ENCODE data around the gene BOD1L1. TPM values are rescaled to one million over a fixed set of nuclear protein-coding genes. Genes with fewer than 3 reads are reported as not detected.

BOD1L1 gene
- total RNA-seq, 2 experiments from 2014 or later = 28.4 to 31.2 TPM

DNA sequence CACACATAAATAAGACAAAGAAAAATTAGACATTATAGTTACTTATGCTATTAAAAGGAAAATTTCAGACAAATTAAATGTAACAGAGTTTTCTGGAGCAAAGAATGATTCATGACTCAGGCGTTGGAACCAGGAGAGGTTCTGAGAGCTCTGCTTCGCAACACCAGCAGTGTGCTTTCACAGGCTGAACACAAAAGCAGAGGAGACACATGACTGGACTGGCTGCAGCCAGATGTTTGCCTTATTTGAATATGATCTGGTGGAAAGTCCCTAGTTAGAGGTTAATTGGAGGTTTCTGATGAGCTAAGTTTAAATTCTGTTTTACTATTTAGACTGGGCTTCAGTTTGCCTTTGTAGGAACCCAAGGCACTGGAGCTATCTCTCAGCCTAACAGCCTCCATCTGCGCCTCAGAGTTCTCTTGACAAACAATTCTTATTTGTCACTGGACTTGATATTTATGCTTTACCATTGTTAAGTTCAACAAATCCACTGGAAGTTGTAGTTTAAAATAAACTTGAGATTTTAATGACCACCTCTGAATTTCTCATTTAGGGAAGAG, 16.2 kb downstream of the BOD1L1 start:
- ATAC-seq (no peak), DNase-seq (no peak)
- Mint-ChIP-seq H3K9me3 (ENCODE audit: low read depth) (no peaks in the 10 kb centered on the region), H3K27me3 (no peaks in the 10 kb centered on the region), H3K4me1 (peaks cover 21% of the 10 kb centered on the region), H3K36me3 (peaks cover 38% of the 10 kb centered on the region), H3K27ac (no peak overlapping the region), H3K4me3 (no peak overlapping the region)
- CTCF ChIA-PET = no interaction called here

GRCh38 chr4:13605330-13605729, 22.2 kb downstream of the BOD1L1 start:
- Mint-ChIP-seq H3K4me1 (peaks cover 13% of the 10 kb centered on the region), H3K36me3 (peaks cover 50% of the 10 kb centered on the region), H3K4me3 (no peak overlapping the region), H3K27ac (no peak overlapping the region), H3K27me3 (no peaks in the 10 kb centered on the region), H3K9me3 (ENCODE audit: low read depth) (no peaks in the 10 kb centered on the region)
- ATAC-seq (no peak), DNase-seq (no peak)
- CTCF ChIA-PET = interaction anchor here (0.9 kb wide), 1 partner anchor 49 kb away, joined by 3 read pairs; no protein-coding TSS in a partner anchor

DNA sequence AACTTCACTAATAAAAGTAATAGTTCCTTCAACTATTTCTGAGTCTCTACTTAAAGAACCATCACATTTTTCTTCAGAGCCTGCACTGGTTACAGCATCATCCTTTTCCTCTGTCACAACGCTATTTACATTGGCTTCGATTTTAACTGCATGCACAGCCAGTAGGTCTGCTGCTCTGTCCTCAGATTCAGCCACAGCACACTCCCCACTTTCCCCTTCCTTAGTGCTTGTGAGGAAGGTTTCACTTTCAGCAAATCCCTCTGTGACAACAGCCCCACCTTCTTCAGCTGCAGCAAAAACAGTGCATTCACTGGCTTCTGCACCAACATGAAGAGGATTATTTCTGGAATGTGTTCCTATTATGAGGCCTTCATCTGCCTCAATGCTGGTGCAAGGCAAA, 25.7 kb downstream of the BOD1L1 start:
- H3K36me3 Mint-ChIP-seq = peaks cover 52% of the 10 kb centered on the region
- no peak for ATAC-seq
- H3K9me3 Mint-ChIP-seq (ENCODE audit: low read depth) = no peaks in the 10 kb centered on the region
- no peak overlapping the region for H3K4me3 Mint-ChIP-seq
- H3K27ac Mint-ChIP-seq = no peak overlapping the region
- no peak for DNase-seq
- H3K27me3 Mint-ChIP-seq = no peaks in the 10 kb centered on the region
- CTCF ChIA-PET = no interaction called here
- H3K4me1 Mint-ChIP-seq = peaks cover 13% of the 10 kb centered on the region

DNA sequence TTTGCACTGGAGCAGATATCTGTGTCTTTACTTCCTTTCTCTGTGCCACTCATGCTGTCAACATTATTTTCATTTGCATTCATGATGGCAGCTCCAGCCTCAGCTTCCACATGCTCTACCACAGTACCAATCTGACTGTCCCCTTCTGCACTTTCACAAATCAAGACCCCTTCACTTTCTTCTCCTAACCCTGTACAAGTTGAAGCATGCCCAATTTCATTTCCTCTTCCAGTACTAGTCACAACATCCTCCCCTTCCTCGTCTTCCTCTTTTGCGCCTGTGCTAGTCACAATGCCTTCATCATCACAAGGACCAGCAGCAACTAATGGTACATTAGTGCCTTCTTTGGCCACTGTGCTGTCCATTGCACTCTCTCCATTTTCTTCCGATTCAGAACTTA, 26.5 kb downstream of the BOD1L1 start:
- H3K27ac Mint-ChIP-seq = no peak overlapping the region

DNA sequence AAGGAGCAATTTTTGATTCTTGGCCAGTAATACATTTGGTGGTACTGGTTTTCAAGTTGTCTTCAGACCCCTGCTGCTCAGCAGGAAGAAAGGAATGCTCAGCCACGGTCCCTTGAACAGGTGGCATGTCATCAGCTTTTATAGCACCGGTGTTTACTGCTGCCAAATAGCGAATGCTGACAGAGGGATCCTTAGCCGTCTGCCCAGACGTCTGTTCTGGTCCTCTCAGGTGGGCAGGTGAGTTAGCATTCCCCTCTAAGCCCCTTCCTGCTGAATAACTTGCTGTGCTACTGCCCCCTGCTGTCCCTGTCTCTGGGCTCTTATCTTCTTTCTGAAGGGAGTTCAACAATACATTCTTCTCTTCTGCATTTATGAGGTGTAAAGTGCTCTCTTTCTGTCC, 28.4 kb downstream of the BOD1L1 start:
- DNase-seq = no peak
- no peak overlapping the region for H3K4me3 Mint-ChIP-seq
- no peaks in the 10 kb centered on the region for H3K27me3 Mint-ChIP-seq
- H3K9me3 Mint-ChIP-seq (ENCODE audit: low read depth) = no peaks in the 10 kb centered on the region
- no peak overlapping the region for H3K27ac Mint-ChIP-seq
- peaks cover 52% of the 10 kb centered on the region for H3K36me3 Mint-ChIP-seq
- H3K4me1 Mint-ChIP-seq = peaks cover 13% of the 10 kb centered on the region
- no peak for ATAC-seq
- CTCF ChIA-PET = no interaction called here

More for the DNA sequence above, 26.5 kb downstream of the BOD1L1 start:
- no peak for ATAC-seq
- Mint-ChIP-seq H3K36me3 (peaks cover 56% of the 10 kb centered on the region), H3K9me3 (ENCODE audit: low read depth) (no peaks in the 10 kb centered on the region), H3K4me1 (peaks cover 13% of the 10 kb centered on the region), H3K27me3 (no peaks in the 10 kb centered on the region), H3K4me3 (no peak overlapping the region)
- CTCF ChIA-PET = no interaction called here
- no peak for DNase-seq

DNA sequence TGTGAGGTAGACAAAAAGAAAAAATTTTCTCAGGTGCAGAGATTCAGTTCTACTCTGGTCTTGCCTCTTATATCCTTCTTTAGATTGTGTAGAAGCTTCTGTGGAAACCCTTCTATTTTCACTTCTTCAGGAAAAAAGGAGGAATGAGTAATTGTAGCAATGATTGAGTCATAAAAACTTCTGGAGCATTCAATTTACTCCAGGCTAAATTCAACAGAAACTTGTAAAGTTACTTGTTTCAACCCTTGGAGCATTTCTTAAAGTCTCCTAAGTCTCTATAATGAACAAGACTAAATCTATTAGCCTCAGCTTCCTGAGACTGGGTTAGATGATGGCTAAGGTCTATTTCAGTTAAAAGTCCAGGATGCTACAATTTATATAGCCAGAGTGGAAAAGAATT, 29.9 kb downstream of the BOD1L1 start:
- peaks cover 42% of the 10 kb centered on the region for H3K36me3 Mint-ChIP-seq
- H3K27me3 Mint-ChIP-seq = no peaks in the 10 kb centered on the region
- DNase-seq = no peak
- H3K4me1 Mint-ChIP-seq = peaks cover 10% of the 10 kb centered on the region
- no peak overlapping the region for H3K4me3 Mint-ChIP-seq
- ATAC-seq = no peak
- H3K27ac Mint-ChIP-seq = no peak overlapping the region
- CTCF ChIA-PET = no interaction called here
- H3K9me3 Mint-ChIP-seq (ENCODE audit: low read depth) = no peaks in the 10 kb centered on the region

GRCh38 chr4:13597141-13597540, 30.4 kb downstream of the BOD1L1 start:
- no peaks in the 10 kb centered on the region for H3K27me3 Mint-ChIP-seq
- H3K9me3 Mint-ChIP-seq (ENCODE audit: low read depth) = no peaks in the 10 kb centered on the region
- ATAC-seq (no peak), DNase-seq (no peak)
- CTCF ChIA-PET = no interaction called here
- H3K4me3 Mint-ChIP-seq = no peak overlapping the region
- H3K27ac Mint-ChIP-seq = no peak overlapping the region
- peaks cover 7% of the 10 kb centered on the region for H3K4me1 Mint-ChIP-seq
- peaks cover 39% of the 10 kb centered on the region for H3K36me3 Mint-ChIP-seq

- no peaks in the 10 kb centered on the region for H3K27me3 Mint-ChIP-seq
- peaks cover 22% of the 10 kb centered on the region for H3K36me3 Mint-ChIP-seq
- no peak overlapping the region for H3K4me3 Mint-ChIP-seq
- no peaks in the 10 kb centered on the region for H3K9me3 Mint-ChIP-seq (ENCODE audit: low read depth)
- ATAC-seq (no peak), DNase-seq (no peak)
- no peak overlapping the region for H3K27ac Mint-ChIP-seq
- CTCF ChIA-PET = no interaction called here
- H3K4me1 Mint-ChIP-seq = no peaks in the 10 kb centered on the region
Observed at GRCh38 chr4:13592220-13592619, 35.3 kb downstream of the BOD1L1 start.

GRCh38 chr4:13590766-13591165, 36.8 kb downstream of the BOD1L1 start:
- ATAC-seq (no peak), DNase-seq (no peak)
- Mint-ChIP-seq H3K27me3 (no peaks in the 10 kb centered on the region), H3K36me3 (peaks cover 16% of the 10 kb centered on the region), H3K27ac (no peak overlapping the region), H3K9me3 (ENCODE audit: low read depth) (no peaks in the 10 kb centered on the region), H3K4me1 (no peaks in the 10 kb centered on the region), H3K4me3 (no peak overlapping the region)
- CTCF ChIA-PET = interaction anchor here (1.1 kb wide), 1 partner anchor 37 kb away, joined by 3 read pairs; the partner anchor contains the start of gene BOD1L1

DNA sequence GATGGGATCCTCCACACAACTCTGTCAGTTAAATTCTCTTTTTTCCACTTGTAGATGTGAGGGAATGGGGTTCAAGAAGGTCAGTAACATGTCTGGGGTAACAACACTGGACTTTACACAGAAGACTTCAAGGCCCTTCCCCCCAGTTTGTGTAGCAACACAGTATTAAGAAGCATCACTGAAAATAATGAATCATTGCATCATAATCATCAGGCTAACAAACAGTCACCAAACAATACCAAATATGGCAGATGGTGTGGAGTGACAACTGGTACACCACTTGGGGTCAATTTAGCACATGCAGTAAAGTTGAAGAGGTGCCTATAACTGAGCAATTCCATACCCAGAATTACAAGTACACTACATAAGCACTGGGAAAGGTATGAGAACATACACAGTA, 38.6 kb downstream of the BOD1L1 start:
- ATAC-seq = no peak
- Mint-ChIP-seq H3K36me3 (peaks cover 22% of the 10 kb centered on the region), H3K27ac (no peak overlapping the region), H3K9me3 (ENCODE audit: low read depth) (no peaks in the 10 kb centered on the region), H3K4me3 (no peak overlapping the region), H3K27me3 (no peaks in the 10 kb centered on the region), H3K4me1 (no peaks in the 10 kb centered on the region)
- CTCF ChIA-PET = no interaction called here
- DNase-seq = no peak

- ATAC-seq (no peak), DNase-seq (no peak)
- Mint-ChIP-seq H3K4me1 (peaks cover 2% of the 10 kb centered on the region), H3K27me3 (no peaks in the 10 kb centered on the region), H3K27ac (no peak overlapping the region), H3K4me3 (no peak overlapping the region), H3K9me3 (ENCODE audit: low read depth) (no peaks in the 10 kb centered on the region), H3K36me3 (peaks cover 24% of the 10 kb centered on the region)
- CTCF ChIA-PET = no interaction called here
Observed at GRCh38 chr4:13584481-13584880, 43.0 kb downstream of the BOD1L1 start.

GRCh38 chr4:13580036-13580435, 47.5 kb downstream of the BOD1L1 start:
- Mint-ChIP-seq H3K4me3 (no peak overlapping the region), H3K9me3 (ENCODE audit: low read depth) (no peaks in the 10 kb centered on the region), H3K27ac (no peak overlapping the region), H3K4me1 (peaks cover 2% of the 10 kb centered on the region), H3K27me3 (no peaks in the 10 kb centered on the region), H3K36me3 (peaks cover 30% of the 10 kb centered on the region)
- DNase-seq (no peak), ATAC-seq (no peak)
- CTCF ChIA-PET = no interaction called here

GRCh38 chr4:13577660-13578059, 49.9 kb downstream of the BOD1L1 start:
- Mint-ChIP-seq H3K4me3 (no peak overlapping the region), H3K27me3 (no peaks in the 10 kb centered on the region), H3K9me3 (ENCODE audit: low read depth) (no peaks in the 10 kb centered on the region), H3K36me3 (peaks cover 25% of the 10 kb centered on the region), H3K4me1 (peaks cover 5% of the 10 kb centered on the region), H3K27ac (no peak overlapping the region)
- CTCF ChIA-PET = no interaction called here
- DNase-seq = no peak
- ATAC-seq = no peak

DNA sequence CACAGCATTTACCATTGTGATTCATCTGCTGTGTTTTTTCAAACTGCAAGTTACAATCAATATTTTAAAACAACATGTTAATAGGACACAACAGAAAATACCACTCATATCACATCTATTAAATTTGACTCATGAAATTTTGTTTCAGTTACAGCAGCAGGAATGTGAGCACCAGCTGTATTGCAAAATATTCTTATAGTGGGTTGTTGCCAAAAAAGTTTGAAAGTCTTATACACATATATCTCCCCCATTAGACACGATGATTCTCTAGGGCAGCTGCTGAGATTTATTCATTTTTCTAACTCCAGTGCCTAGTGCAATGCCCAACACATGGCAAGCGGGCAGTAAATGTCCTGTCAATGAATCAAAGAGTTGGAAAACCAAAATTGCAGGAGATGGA, 56.6 kb downstream of the BOD1L1 start:
- no peaks in the 10 kb centered on the region for H3K27me3 Mint-ChIP-seq
- no peaks in the 10 kb centered on the region for H3K9me3 Mint-ChIP-seq (ENCODE audit: low read depth)
- H3K4me1 Mint-ChIP-seq = peaks cover 5% of the 10 kb centered on the region
- peaks cover 22% of the 10 kb centered on the region for H3K36me3 Mint-ChIP-seq
- CTCF ChIA-PET = no interaction called here
- ATAC-seq = no peak
- DNase-seq = no peak
- no peak overlapping the region for H3K4me3 Mint-ChIP-seq
- H3K27ac Mint-ChIP-seq = no peak overlapping the region

DNA sequence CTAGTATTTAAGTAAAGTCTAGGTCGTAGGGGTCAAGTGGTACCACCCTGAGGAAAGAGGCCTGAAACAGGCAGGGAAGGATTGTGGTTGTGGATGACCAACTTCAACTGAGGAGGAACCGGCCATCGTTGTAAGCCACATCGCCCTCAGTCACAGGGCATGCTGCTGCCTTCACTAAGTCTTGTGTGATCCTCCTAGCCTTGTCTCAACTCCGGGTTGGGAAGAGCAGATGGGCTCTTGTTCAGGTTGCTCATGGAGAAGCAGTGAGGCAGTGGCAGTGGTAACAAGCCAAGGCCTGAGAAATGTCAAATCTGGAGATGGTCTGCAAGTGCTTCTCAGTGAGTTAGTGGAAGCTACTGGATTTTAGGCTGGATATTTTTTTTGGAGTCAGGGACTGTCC, 60.4 kb downstream of the BOD1L1 start:
- CTCF ChIA-PET = no interaction called here
- no peak for ATAC-seq

More for the DNA sequence above, 60.4 kb downstream of the BOD1L1 start:
- no peaks in the 10 kb centered on the region for H3K9me3 Mint-ChIP-seq (ENCODE audit: low read depth)
- no peak overlapping the region for H3K4me3 Mint-ChIP-seq
- H3K4me1 Mint-ChIP-seq = no peaks in the 10 kb centered on the region
- H3K36me3 Mint-ChIP-seq = peaks cover 17% of the 10 kb centered on the region
- H3K27me3 Mint-ChIP-seq = no peaks in the 10 kb centered on the region
- no peak for DNase-seq
- no peak overlapping the region for H3K27ac Mint-ChIP-seq

Data from activated CD8-positive, alpha-beta memory T cell treated with anti-CD3 and anti-CD28 coated beads, Interleukin-2, amount 10 ng/mL, durations not matched to agents 7 days and 5 days (primary cell).